ENCODE data around the gene CASQ1. TPM values are rescaled to one million over a fixed set of nuclear protein-coding genes. Genes with fewer than 3 reads are reported as not detected.

The CASQ1 gene
- total RNA-seq, 1 donor = 0.36 TPM

DNA sequence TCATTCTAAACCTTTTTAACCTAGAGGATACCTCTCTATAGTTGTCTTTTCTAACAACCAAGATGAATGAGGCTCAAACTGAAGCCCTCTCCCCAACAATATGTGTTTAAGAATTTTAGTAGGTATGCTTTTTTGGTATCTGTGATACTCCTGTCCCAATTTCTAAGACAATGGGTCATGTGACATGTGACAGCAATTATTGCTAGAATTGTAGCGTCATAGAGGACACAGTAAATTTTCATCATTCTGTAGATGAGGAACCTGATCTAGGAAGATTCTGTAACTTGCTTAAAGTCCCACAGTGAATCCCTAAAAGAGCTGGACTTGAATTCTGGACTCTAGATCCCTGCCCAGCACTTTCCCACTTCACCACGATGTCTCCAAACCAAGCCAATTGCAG lies 11.6 kb upstream of the CASQ1 start:
- H3K9me3 ChIP-seq (ENCODE audit: low read depth, low read length) = no peaks in the 10 kb centered on the region
- H3K27ac ChIP-seq (ENCODE audit: low read depth, low read length) = no peak overlapping the region
- H3K4me3 ChIP-seq (ENCODE audit: insufficient read depth, low read length) = no peak overlapping the region
- H3K4me1 ChIP-seq (ENCODE audit: insufficient read depth, low read length) = no peaks in the 10 kb centered on the region
- H2AFZ ChIP-seq (ENCODE audit: low read length) = no peak overlapping the region
- peaks cover 18% of the 10 kb centered on the region for H3K27me3 ChIP-seq (ENCODE audit: insufficient read depth, low read length)
- H4K20me1 ChIP-seq (ENCODE audit: insufficient read depth, low read length) = no peaks in the 10 kb centered on the region
- H3K36me3 ChIP-seq (ENCODE audit: insufficient read depth, low read length) = no peaks in the 10 kb centered on the region
- no peaks in the 10 kb centered on the region for H3K79me2 ChIP-seq (ENCODE audit: insufficient read depth, low read length)
- no peak overlapping the region for H3K4me2 ChIP-seq (ENCODE audit: insufficient read depth, low read length)
- TF ChIP-seq, protein P1, sequence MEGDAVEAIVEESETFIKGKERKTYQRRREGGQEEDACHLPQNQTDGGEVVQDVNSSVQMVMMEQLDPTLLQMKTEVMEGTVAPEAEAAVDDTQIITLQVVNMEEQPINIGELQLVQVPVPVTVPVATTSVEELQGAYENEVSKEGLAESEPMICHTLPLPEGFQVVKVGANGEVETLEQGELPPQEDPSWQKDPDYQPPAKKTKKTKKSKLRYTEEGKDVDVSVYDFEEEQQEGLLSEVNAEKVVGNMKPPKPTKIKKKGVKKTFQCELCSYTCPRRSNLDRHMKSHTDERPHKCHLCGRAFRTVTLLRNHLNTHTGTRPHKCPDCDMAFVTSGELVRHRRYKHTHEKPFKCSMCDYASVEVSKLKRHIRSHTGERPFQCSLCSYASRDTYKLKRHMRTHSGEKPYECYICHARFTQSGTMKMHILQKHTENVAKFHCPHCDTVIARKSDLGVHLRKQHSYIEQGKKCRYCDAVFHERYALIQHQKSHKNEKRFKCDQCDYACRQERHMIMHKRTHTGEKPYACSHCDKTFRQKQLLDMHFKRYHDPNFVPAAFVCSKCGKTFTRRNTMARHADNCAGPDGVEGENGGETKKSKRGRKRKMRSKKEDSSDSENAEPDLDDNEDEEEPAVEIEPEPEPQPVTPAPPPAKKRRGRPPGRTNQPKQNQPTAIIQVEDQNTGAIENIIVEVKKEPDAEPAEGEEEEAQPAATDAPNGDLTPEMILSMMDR (IDR thresholded peaks at IDR 0.05; ENCODE audit: extremely low read depth, low read depth, low read length) = no peak
- DNase-seq (ENCODE audit: insufficient read length, low spot score, missing footprints) = no peak

DNA sequence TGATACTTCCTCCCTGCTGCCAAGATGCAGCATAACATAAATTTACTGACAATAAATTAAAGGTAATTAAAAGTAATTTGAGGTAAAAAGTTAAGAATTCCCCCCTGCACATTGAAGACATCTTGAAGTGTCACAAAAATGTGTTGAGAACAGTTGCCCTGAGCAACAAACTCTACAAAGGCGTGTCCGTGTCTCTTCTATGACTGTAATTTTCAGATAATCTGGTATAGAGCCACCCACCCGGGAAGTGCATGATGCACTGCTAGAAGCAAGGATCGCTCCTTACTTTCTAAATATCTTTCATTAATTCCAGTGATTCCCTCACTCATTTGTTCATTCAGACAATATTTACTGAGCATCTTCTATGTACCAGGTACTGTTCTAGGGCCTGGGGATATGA lies 11.0 kb upstream of the CASQ1 start:
- H3K4me2 ChIP-seq (ENCODE audit: insufficient read depth, low read length) = no peak overlapping the region
- no peaks in the 10 kb centered on the region for H3K79me2 ChIP-seq (ENCODE audit: insufficient read depth, low read length)
- no peak overlapping the region for H2AFZ ChIP-seq (ENCODE audit: low read length)
- no peaks in the 10 kb centered on the region for H3K36me3 ChIP-seq (ENCODE audit: insufficient read depth, low read length)
- H3K4me3 ChIP-seq (ENCODE audit: insufficient read depth, low read length) = no peak overlapping the region
- TF ChIP-seq, protein P1 (IDR thresholded peaks at IDR 0.05; ENCODE audit: extremely low read depth, low read depth, low read length) = no peak
- H3K4me1 ChIP-seq (ENCODE audit: insufficient read depth, low read length) = no peaks in the 10 kb centered on the region
- H3K27ac ChIP-seq (ENCODE audit: low read depth, low read length) = no peak overlapping the region
- H3K9me3 ChIP-seq (ENCODE audit: low read depth, low read length) = no peaks in the 10 kb centered on the region
- peaks cover 14% of the 10 kb centered on the region for H3K27me3 ChIP-seq (ENCODE audit: insufficient read depth, low read length)
- DNase-seq (ENCODE audit: insufficient read length, low spot score, missing footprints) = no peak
- no peaks in the 10 kb centered on the region for H4K20me1 ChIP-seq (ENCODE audit: insufficient read depth, low read length)

DNA sequence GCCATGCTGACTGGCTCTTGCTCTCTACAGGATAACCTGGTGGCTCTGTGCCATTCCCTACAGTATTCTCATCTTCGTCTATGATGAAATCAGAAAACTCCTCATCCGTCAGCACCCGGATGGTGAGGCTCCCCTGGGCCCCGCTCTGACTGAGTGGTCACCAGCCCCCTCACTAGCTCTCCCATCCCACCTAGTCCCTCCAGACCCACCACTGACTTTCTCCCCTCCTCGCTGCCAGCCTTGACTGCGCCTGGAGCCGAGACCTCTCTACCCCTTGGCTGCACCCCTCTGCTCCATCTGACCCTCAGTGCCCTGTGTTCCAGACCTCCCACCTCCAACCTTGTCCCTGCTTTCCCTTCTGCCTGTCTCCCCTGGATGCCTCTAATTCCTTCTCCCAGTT lies 4.1 kb upstream of the CASQ1 start:
- no peak overlapping the region for H3K27ac ChIP-seq (ENCODE audit: low read depth, low read length)
- no peak overlapping the region for H3K4me3 ChIP-seq (ENCODE audit: insufficient read depth, low read length)
- no peak overlapping the region for H3K4me2 ChIP-seq (ENCODE audit: insufficient read depth, low read length)
- no peak overlapping the region for H2AFZ ChIP-seq (ENCODE audit: low read length)
- no peaks in the 10 kb centered on the region for H4K20me1 ChIP-seq (ENCODE audit: insufficient read depth, low read length)
- no peaks in the 10 kb centered on the region for H3K79me2 ChIP-seq (ENCODE audit: insufficient read depth, low read length)
- no peaks in the 10 kb centered on the region for H3K36me3 ChIP-seq (ENCODE audit: insufficient read depth, low read length)
- H3K4me1 ChIP-seq (ENCODE audit: insufficient read depth, low read length) = peaks cover 6% of the 10 kb centered on the region
- TF ChIP-seq, protein P1 (IDR thresholded peaks at IDR 0.05; ENCODE audit: extremely low read depth, low read depth, low read length) = no peak
- H3K9me3 ChIP-seq (ENCODE audit: low read depth, low read length) = no peaks in the 10 kb centered on the region
- H3K27me3 ChIP-seq (ENCODE audit: insufficient read depth, low read length) = no peaks in the 10 kb centered on the region
- no peak for DNase-seq (ENCODE audit: insufficient read length, low spot score, missing footprints)

DNA sequence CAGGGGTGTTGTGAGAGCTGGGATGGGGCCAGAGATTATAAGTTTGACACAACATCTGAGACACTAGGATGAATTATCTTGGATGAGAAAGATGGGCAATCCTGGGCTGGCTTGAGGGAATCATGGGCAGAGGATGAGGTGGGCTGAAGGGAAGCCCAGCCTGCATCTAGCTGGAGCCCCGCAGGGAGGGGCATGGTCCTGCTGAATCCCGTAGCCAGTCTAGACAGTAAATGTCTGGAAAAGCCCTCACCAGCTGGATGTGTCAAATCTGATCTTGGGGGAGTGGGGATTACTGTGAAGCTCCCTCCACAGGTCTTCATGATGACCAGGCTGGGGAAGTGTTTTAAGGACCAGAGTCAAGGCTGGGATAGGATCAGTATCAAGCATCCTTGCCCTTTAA lies 3.6 kb upstream of the CASQ1 start:
- Histone ChIP-seq H4K20me1 (ENCODE audit: insufficient read depth, low read length) (no peaks in the 10 kb centered on the region), H3K27me3 (ENCODE audit: insufficient read depth, low read length) (no peaks in the 10 kb centered on the region), H3K36me3 (ENCODE audit: insufficient read depth, low read length) (no peaks in the 10 kb centered on the region), H3K27ac (ENCODE audit: low read depth, low read length) (no peak overlapping the region), H3K9me3 (ENCODE audit: low read depth, low read length) (no peaks in the 10 kb centered on the region), H2AFZ (ENCODE audit: low read length) (no peak overlapping the region), H3K79me2 (ENCODE audit: insufficient read depth, low read length) (no peaks in the 10 kb centered on the region), H3K4me3 (ENCODE audit: insufficient read depth, low read length) (no peak overlapping the region), H3K4me1 (ENCODE audit: insufficient read depth, low read length) (peaks cover 6% of the 10 kb centered on the region), H3K4me2 (ENCODE audit: insufficient read depth, low read length) (no peak overlapping the region)
- TF ChIP-seq, protein P1 (IDR thresholded peaks at IDR 0.05; ENCODE audit: extremely low read depth, low read depth, low read length) = no peak
- no peak for DNase-seq (ENCODE audit: insufficient read length, low spot score, missing footprints)
